ENCODE measurements around the gene KRTAP5-2.

DNA sequence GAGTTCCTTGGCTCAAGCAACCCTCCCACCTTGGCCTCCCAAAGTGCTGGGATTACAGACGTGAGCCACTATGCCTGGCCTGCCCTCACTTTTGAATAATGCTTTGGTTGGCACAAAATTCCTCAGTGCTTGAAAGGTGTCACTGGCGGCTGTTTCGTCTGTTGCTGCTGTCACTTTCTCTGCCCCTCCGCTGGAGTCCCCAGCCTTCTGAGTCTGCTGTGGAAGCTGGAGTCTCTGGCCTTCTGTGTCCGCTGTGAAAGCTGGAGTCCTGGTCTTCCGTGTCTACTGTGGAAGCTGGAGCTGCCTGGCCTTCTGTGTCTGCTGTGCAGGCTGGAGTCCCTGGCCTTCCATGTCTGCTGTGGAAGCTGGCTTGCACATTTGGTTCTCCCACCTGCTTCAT lies 8.1 kb downstream of the KRTAP5-2 start:
- TF ChIP-seq, protein P1, sequence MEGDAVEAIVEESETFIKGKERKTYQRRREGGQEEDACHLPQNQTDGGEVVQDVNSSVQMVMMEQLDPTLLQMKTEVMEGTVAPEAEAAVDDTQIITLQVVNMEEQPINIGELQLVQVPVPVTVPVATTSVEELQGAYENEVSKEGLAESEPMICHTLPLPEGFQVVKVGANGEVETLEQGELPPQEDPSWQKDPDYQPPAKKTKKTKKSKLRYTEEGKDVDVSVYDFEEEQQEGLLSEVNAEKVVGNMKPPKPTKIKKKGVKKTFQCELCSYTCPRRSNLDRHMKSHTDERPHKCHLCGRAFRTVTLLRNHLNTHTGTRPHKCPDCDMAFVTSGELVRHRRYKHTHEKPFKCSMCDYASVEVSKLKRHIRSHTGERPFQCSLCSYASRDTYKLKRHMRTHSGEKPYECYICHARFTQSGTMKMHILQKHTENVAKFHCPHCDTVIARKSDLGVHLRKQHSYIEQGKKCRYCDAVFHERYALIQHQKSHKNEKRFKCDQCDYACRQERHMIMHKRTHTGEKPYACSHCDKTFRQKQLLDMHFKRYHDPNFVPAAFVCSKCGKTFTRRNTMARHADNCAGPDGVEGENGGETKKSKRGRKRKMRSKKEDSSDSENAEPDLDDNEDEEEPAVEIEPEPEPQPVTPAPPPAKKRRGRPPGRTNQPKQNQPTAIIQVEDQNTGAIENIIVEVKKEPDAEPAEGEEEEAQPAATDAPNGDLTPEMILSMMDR (IDR thresholded peaks at IDR 0.05; ENCODE audit: borderline replicate concordance, extremely low read depth, low read length, poor library complexity, severe bottlenecking), result no peak
- no peak for TF ChIP-seq EZH2 (IDR thresholded peaks at IDR 0.05; ENCODE audit: borderline replicate concordance, low read depth, low read length, severe bottlenecking)

Data from DND-41 (cell line).